Activated T-cell treated with anti-CD3 and anti-CD28 coated beads, Interleukin-2, amount 50 U/mL, for 4 hours (primary cell): ENCODE measurements around the gene SLC2A4. TPM values are rescaled to one million over a fixed set of nuclear protein-coding genes. Genes with fewer than 3 reads are reported as not detected.
"Not testable (repeated sequence)": the region's sequence is repeated elsewhere in the genome, so short reads cannot be mapped to it uniquely, and the experiment has no call there.

Source experiments
- ATAC-seq, 2 donors: fragments of 200-7000 bp; cut with Tn5 transposase; one replicate each; pipeline ENCODE4 v1.10.0; 2021
- DNase-seq: peaks from one replicate; pipeline ENCODE4 v3.0.0-alpha.2; 2020
- H3K27me3 Mint-ChIP-seq: one replicate; pipeline ENCODE4 v1.8.0; 2021; ENCODE audit warnings: low read depth, mixed read lengths
- H3K36me3 Mint-ChIP-seq: one replicate; pipeline ENCODE4 v1.8.0; 2022; ENCODE audit warnings: mixed read lengths; ENCODE audit not compliant: insufficient read depth
- H3K4me1 Mint-ChIP-seq: one replicate; pipeline ENCODE4 v1.8.0; 2021; ENCODE audit warnings: low read depth, mixed read lengths
- H3K4me3 Mint-ChIP-seq: one replicate; pipeline ENCODE4 v1.8.0; 2021; ENCODE audit warnings: mild to moderate bottlenecking, moderate library complexity, mixed read lengths
- H3K9me3 Mint-ChIP-seq: one replicate; pipeline ENCODE4 v1.8.0; 2021; ENCODE audit warnings: mixed read lengths
- total RNA-seq, 3 donors: library from RNA; stranded (reverse); gene quantifications; one replicate each; pipeline ENCODE4 v1.2.1, GENCODE V29; 2021

The SLC2A4 gene
- total RNA-seq, 3 donors from 2014 or later, result 0.16 to 0.58 (median 0.24) TPM

- Mint-ChIP-seq H3K36me3 (peaks cover 21% of the 10 kb centered on the region), H3K4me1 (peaks cover 40% of the 10 kb centered on the region), H3K9me3 (no peaks in the 10 kb centered on the region), H3K27me3 (no peaks in the 10 kb centered on the region), H3K4me3 (peak overlapping the region; percentile 98)
- DNase-seq, result no peak
- no peak for ATAC-seq
Measured at GRCh38 chr17:7241090-7241733, 40.3 kb upstream of the SLC2A4 start.

DNA sequence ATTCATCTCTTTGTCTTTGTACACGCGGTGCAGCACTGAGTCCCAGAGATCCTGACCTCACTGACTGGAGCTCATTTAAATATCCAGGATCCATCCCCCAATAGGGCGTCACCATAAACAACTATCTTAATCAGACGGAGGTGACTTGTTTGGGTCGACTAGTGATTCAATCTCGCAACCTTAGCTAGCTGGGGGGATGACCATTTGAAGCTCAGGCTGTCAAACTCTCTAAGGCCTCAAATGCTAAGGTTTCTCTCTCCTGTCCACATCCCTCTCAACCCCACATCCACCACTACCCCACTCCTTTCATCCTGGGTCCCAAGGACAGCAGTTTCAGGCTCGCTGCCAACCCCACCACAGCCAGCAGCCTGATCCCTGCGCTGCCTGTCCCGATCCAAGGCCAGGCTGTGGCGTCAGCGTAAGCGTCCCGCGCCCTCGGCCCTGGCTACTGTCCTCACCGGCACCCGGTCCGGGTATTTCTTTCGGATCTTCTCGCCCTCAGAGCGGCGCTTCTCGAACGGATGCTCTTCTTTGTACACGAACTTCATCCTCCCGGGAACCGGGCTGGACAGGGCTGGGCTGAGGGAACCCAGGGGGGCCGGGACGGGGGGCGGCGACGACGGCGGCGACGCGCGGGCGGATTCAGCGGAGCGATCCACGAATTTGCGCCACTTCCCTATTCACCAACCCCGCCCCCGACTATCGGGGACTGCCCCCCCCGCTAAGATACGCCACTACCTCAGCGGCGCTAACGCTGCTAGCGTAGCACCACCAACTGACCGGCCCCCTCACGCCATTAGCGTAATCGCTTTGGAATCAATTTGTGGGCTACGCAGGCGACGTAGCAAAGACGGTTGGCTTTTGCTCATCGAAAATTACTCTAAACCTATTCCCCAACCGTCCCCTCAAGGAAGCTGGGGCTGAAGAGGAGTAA, 39.5 kb upstream of the SLC2A4 start, which contains the start of gene GABARAP:
Gene GABARAP, minus strand, starts transcription at position 667 of the 934 bp plus-strand sequence. Its CDS starts 119 bp downstream, at position 548.
- Mint-ChIP-seq H3K27me3 (no peaks in the 10 kb centered on the region), H3K36me3 (peaks cover 24% of the 10 kb centered on the region), H3K4me3 (peak within 1 kb of the TSS; percentile 98), H3K4me1 (peaks cover 40% of the 10 kb centered on the region), H3K9me3 (no peaks in the 10 kb centered on the region)
- DNase-seq (peak; percentile 93), ATAC-seq (peak; percentile 31 to 37)

DNA sequence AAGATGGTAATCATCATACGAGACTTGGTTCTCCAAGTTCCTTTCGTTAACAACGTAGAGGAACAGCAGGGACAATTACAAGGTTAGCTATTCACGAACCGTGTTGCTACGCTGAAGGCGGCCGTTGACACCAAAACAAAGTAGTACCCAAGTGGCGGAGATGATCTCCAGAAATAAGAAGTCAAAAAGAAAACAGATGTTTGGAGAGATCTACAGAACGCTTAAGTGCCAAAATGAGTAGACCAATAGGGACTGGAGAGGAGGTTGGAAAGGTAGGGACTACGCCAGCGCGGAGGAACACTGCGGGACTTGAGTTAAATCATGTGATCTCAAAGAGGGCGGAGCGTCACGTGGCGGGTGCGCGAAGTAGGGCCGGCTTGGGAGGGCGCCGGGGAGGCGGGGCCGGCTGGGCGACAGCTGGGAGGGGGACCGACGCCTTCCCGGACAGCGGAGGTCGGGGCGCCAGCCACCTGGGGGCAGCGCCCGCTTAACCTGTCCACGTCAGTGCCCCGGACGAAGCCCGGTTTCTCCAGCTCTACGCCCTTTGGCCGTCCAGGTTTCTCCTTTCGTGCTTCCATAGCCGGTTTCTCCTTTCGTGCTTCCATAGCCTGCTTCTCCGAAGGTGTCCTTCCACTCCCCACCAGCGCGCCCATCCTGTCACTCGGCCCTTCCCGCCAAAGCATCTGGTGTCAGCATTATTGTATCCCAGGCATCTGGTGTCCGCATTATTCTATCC, 38.6 kb upstream of the SLC2A4 start:
- DNase-seq, result peak; percentile 90
- H3K36me3 Mint-ChIP-seq, result peaks cover 23% of the 10 kb centered on the region
- H3K4me1 Mint-ChIP-seq, result peaks cover 38% of the 10 kb centered on the region
- H3K4me3 Mint-ChIP-seq, result peak overlapping the region; percentile 98
- peak; percentile 36 to 38 for ATAC-seq
- H3K27me3 Mint-ChIP-seq, result no peaks in the 10 kb centered on the region
- no peaks in the 10 kb centered on the region for H3K9me3 Mint-ChIP-seq

- ATAC-seq (no peak), DNase-seq (no peak)
- peaks cover 23% of the 10 kb centered on the region for H3K36me3 Mint-ChIP-seq
- peak overlapping the region; percentile 98 for H3K4me3 Mint-ChIP-seq
- H3K4me1 Mint-ChIP-seq, result peaks cover 38% of the 10 kb centered on the region
- H3K9me3 Mint-ChIP-seq, result no peaks in the 10 kb centered on the region
- no peaks in the 10 kb centered on the region for H3K27me3 Mint-ChIP-seq
Measured at GRCh38 chr17:7243453-7243729, 38.1 kb upstream of the SLC2A4 start.

- H3K36me3 Mint-ChIP-seq, result peaks cover 23% of the 10 kb centered on the region
Measured at GRCh38 chr17:7243838-7244237, 37.7 kb upstream of the SLC2A4 start.

DNA sequence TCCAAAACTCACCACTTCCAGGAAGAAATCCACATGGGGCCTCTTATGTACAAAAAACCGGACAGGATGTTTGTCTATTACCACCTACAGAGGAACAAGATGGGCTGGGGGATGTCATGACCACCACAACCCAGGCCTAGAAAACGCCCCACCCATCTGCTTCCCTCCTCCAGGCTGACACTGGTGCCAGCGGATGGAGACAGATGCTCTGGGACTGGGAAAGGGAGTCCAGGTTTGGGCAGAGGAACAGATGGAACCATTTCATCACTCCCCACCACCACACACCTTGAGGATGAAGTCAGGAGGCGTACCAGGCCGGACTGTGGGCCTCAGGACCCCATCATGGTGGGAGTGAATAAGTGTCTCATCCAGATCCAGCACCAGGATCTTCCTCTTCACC, 34.7 kb upstream of the SLC2A4 start:
- no peaks in the 10 kb centered on the region for H3K9me3 Mint-ChIP-seq
- DNase-seq, result no peak
- H3K27me3 Mint-ChIP-seq, result no peaks in the 10 kb centered on the region
- ATAC-seq, result no peak
- H3K36me3 Mint-ChIP-seq, result peaks cover 18% of the 10 kb centered on the region
- H3K4me3 Mint-ChIP-seq, result no peak overlapping the region
- H3K4me1 Mint-ChIP-seq, result peaks cover 37% of the 10 kb centered on the region

More at GRCh38 chr17:7243838-7244237, 37.7 kb upstream of the SLC2A4 start:
- DNase-seq, H3K9me3 Mint-ChIP-seq, ATAC-seq, H3K27me3 Mint-ChIP-seq, H3K4me3 Mint-ChIP-seq: not testable (repeated sequence)
- H3K4me1 Mint-ChIP-seq, result peaks cover 42% of the 10 kb centered on the region

- Mint-ChIP-seq H3K36me3 (peaks cover 21% of the 10 kb centered on the region), H3K27me3 (no peaks in the 10 kb centered on the region), H3K9me3 (no peaks in the 10 kb centered on the region), H3K4me1 (peaks cover 34% of the 10 kb centered on the region), H3K4me3 (peak overlapping the region; percentile 97)
- DNase-seq (no peak), ATAC-seq (no peak)
Measured at GRCh38 chr17:7248796-7249195, 32.7 kb upstream of the SLC2A4 start.

- Mint-ChIP-seq H3K27me3 (no peaks in the 10 kb centered on the region), H3K4me3 (peak overlapping the region; percentile 97), H3K9me3 (no peaks in the 10 kb centered on the region), H3K4me1 (peaks cover 36% of the 10 kb centered on the region), H3K36me3 (peaks cover 21% of the 10 kb centered on the region)
- DNase-seq (no peak), ATAC-seq (no peak)
Measured at GRCh38 chr17:7249214-7249613, 32.3 kb upstream of the SLC2A4 start.

- Mint-ChIP-seq H3K27me3 (no peaks in the 10 kb centered on the region), H3K36me3 (peaks cover 21% of the 10 kb centered on the region), H3K4me1 (peaks cover 38% of the 10 kb centered on the region), H3K4me3 (peak overlapping the region; percentile 97), H3K9me3 (no peaks in the 10 kb centered on the region)
- ATAC-seq, result no peak
- no peak for DNase-seq
Measured at GRCh38 chr17:7249830-7250229, 31.7 kb upstream of the SLC2A4 start.

DNA sequence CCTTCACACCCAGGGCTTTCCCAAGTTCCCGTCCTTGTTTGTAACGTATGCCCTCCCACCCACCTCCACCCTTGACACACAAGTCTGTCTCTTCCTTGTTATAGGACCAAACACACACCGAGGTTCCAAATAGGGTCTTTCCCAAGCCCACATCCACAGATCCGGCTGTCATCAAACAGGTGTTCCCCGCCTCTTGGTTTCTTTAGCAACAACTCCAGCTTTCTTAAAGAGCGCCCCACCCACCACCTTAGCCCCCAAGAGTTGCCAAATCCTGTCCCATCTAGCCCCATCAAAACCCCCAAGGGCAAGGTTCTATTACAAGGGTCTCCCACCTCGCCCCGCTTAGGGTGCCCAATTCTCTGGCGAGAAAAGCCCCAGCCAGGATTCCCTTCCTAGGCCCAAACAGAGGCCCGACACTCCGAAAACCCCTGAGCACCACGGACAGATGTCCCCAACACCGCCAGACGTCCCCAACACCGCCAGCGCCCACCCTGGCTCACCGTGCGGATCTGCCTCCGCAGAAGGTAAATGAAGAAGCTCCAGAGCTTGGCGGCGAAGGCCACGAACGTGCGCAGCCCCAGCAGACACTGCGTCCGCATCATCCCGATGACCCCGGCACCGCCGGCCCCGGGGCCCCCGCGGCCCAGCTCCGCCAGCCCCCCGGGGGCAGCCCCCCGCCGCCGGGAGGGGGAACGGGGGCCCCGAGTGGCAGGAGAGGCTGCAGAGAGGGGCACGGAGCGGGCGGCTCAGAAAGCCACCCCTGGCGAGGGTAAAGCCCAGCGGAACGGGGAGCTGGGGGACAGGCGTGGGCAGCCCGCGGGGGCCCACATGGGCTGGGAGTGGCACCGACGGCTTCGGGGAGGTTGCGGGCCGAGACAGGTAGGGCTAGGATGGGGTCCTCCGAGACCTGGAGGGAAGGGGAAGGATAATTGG, 30.6 kb upstream of the SLC2A4 start:
- ATAC-seq (peak; percentile 12 to 25), DNase-seq (no peak)
- H3K9me3 Mint-ChIP-seq, result no peaks in the 10 kb centered on the region
- H3K27me3 Mint-ChIP-seq, result no peaks in the 10 kb centered on the region
- H3K4me3 Mint-ChIP-seq, result peak overlapping the region; percentile 97
- peaks cover 20% of the 10 kb centered on the region for H3K36me3 Mint-ChIP-seq
- peaks cover 38% of the 10 kb centered on the region for H3K4me1 Mint-ChIP-seq

DNA sequence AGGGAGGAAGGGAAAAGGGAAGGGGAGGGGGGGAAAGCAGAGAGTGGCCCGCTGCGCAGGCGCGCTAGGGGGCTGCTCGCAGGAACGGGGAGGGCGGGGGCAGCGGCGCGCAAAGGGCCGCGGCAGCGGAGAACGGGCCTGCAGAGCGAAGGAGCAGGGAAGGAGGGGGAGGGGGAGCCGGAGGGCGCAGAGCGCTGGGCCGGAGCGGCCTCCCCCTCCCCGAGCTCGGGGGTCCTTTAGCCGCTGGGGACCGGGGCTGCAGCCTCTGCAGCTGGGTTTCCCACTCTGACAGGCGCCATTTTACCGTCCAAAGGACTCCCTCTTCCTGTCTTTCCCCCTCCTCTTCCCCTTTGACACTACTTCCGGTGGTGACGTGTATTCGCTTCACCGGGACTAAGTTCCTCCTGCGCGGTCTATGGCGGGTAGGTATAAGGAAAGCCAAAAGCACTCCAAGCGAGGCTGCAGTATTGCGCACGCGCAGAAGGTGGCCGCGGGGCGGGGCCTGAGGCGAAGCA, 29.8 kb upstream of the SLC2A4 start, which contains the start of gene CTDNEP1:
Gene CTDNEP1, minus strand, starts transcription at position 74 of the 515 bp plus-strand sequence. CDS start 438 bp downstream, outside the sequence.
- H3K9me3 Mint-ChIP-seq, result no peaks in the 10 kb centered on the region
- no peaks in the 10 kb centered on the region for H3K27me3 Mint-ChIP-seq
- H3K4me3 Mint-ChIP-seq, result peak within 1 kb of the TSS; percentile 97
- ATAC-seq (peak; percentile 94), DNase-seq (peak; percentile 99)
- H3K36me3 Mint-ChIP-seq, result peaks cover 18% of the 10 kb centered on the region
- H3K4me1 Mint-ChIP-seq, result peaks cover 34% of the 10 kb centered on the region

DNA sequence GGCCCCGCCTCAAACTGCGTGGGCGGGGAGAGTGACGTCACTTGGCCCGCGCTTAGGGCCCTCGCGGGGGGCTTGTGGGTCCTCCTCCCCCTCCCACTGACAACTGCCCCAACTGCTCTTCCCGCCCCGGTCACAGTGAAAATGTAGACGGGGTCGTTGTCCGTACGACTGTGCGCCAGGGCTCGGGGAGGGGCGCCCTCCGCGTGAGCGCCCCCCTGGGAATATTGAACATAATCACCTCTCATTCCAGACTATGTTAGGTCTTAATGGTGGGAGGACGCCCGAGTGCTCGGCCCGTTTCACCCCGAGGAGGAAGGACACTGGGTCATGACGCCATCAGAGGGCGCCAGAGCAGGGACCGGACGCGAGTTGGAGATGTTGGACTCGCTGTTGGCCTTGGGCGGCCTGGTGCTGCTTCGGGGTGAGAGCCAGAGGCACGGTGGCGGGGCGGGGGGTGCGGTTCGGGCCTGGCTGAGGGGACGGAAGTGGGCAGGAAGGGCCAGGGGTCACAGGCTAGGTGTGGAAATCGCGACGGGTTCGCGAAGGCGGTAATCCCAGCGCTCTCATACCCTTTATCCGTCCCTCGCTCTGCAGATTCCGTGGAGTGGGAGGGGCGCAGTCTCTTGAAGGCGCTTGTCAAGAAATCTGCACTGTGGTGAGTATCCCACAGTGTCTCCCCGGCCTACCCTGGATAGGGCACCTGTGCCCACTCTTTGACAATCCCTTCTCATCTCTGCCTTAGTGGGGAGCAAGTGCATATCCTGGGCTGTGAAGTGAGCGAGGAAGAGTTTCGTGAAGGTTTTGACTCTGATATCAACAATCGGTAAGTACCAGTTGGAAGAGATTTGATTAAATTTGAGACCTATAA, 29.1 kb upstream of the SLC2A4 start, which contains the start of gene ELP5:
Gene ELP5, plus strand, starts transcription at position 40 of the 868 bp plus-strand sequence. Its CDS starts 336 bp downstream, at position 376.
- H3K36me3 Mint-ChIP-seq, result peaks cover 20% of the 10 kb centered on the region
- peaks cover 34% of the 10 kb centered on the region for H3K4me1 Mint-ChIP-seq
- no peaks in the 10 kb centered on the region for H3K27me3 Mint-ChIP-seq
- no peaks in the 10 kb centered on the region for H3K9me3 Mint-ChIP-seq
- H3K4me3 Mint-ChIP-seq, result peak within 1 kb of the TSS; percentile 97
- ATAC-seq, result peak; percentile 57 to 63
- DNase-seq, result peak; percentile 76
